HG02870 (cell line): ENCODE data around the gene FBXL15.

Experiments used
- ATAC-seq: cut with Tn5 transposase; IDR thresholded peaks from one replicate; pipeline ENCODE4 v1.9.1; 2021; ENCODE audit warnings: mild to moderate bottlenecking, moderate library complexity; ENCODE audit not compliant: unreplicated experiment

The FBXL15 gene, protein sequence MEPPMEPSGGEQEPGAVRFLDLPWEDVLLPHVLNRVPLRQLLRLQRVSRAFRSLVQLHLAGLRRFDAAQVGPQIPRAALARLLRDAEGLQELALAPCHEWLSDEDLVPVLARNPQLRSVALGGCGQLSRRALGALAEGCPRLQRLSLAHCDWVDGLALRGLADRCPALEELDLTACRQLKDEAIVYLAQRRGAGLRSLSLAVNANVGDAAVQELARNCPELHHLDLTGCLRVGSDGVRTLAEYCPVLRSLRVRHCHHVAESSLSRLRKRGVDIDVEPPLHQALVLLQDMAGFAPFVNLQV

DNA sequence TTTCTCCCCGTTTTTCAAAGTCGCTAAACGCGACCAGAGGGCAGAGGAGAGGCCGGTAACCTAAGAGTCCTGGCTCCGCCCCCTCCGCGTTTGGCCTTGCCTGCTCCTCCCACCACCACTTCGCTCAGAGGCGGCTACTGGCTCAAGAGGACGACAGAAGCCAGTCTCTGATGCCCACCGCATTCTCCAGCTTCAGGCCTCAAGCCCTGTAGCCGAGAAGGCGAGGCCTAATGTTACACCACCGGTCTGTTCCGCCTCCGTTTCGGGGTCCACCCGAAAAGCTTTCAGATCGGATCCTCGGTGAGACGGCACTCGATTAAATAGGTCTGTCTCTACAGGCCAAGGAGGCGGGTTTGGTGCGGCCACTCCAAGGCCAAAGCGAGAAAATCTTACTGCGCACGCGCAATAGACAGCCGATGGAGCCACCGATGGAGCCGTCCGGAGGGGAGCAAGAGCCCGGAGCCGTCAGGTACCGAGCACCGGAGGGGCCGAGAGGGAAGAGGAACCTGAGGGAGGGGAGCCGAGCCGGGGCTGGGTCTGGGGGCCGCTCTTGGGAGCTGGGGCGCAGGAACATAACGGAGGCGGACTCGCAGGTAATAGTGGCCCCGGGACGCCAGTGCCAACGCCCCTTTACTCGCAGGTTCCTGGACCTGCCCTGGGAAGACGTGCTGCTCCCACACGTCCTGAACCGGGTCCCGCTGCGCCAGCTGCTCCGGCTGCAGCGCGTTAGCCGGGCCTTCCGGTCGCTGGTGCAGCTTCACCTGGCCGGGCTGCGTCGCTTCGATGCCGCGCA is at the start of gene FBXL15:
TSS of gene FBXL15 (plus strand) at position 123 of the 793 bp plus-strand sequence. CDS start at position 417, 294 bp downstream.
- peak; percentile 73 for ATAC-seq

DNA sequence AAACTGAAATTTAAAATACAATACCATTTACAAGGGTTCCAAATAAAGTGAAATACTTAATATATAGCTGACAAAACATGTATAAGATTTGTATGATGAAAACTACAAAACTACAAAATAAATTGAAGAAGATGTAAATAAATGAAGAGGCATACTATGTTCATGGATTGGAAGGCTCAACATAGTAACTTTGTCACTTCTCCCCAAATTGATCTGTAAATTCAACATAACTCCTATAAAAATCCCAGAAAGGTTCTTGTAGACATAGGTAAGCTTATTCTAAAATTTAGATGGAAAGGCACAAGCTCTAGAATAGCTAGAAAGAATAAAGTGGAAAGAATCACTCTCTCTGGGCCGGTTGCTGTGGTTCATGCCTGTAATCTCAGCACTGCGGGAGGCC is 49.3 kb upstream of the FBXL15 start:
- ATAC-seq = no peak

DNA sequence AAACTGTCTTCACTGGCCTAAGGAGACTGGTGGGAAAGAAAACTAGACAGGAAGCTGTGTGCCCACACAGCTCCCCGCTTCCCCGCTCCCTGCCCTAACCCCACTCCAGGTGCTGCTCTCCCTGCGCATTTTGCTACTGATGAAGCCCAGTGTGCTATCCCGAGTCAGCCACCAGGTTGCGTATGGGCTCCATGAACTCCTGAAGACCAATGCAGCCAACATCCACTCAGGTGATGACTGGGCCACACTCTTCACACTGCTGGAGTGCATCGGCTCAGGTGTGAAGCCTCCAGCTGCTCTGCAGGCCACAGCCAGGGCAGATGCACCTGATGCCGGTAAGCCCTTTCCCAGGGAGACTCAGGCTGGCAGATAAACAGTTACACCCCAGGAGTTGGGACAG is 45.4 kb upstream of the FBXL15 start:
- no peak for ATAC-seq

DNA sequence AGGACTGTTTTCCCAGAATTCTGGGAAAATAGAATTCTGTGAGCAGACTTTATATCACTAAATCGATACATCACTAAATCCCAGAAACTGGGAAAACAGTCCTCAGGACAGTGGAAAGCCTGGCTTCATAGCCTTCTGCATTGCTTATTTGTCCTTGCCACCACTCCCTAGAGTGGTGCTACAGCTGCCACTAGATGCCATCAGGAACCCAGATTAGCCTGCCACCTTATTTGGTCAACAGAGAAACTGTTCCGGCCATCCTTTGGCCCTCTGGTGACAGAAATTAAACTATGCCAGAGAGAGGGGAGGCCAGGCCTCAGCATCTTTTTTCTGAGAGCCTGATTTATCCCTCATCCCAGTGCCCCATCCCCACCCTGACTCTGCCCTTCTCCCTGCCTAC is 44.8 kb upstream of the FBXL15 start:
- no peak for ATAC-seq

DNA sequence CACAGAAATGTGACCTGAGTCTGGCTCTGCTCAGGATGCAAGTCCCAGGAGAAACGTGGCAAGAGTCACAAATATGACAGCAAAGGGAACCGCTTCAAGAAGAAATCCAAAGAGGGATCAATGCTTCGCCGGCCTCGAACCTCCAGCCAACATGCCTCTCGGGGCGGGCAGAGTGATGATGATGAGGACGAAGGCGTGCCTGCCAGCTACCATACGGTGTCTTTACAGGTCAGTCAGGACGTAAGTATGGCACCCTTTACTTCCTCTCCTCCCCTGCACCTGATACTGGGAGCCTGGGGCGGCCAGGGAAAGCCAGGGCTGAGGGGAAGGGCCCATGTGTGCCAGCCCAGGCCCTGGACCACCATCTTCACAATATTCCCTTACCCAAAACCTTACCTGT is 43.7 kb upstream of the FBXL15 start:
- no peak for ATAC-seq

DNA sequence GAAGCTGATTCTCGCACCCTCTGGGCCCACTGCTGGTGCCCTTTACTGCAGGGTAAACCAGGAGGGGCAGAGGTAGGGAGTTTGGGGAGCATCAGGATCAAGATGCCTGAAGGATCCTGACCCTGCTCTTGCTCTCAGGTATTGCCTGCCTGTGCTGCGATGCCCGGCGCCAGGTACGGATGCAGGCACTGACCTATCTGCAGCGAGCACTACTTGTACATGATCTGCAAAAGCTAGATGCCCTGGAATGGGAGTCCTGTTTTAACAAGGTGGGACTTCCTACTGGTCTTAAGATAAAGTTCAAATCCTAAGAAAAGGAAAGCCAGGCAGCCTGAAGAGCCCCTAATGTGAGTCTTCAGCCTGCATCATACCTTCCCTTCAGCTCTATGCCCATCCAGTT is 41.3 kb upstream of the FBXL15 start:
- no peak for ATAC-seq

DNA sequence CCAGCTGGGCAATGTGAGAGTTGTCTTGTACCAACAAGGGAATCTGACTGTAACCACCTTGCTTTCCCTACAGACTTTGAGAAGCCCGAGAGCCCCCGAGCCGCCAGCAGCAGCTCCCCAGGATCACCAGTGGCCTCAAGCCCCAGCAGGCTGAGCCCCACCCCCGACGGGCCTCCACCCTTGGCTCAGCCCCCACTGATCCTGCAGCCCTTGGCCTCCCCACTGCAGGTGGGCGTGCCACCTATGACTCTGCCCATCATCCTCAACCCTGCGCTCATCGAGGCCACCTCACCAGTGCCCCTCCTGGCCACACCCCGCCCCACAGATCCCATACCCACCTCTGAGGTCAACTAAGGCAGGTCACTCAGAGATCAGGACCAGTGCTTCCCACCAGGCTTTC is 38.7 kb upstream of the FBXL15 start:
- no peak for ATAC-seq

DNA sequence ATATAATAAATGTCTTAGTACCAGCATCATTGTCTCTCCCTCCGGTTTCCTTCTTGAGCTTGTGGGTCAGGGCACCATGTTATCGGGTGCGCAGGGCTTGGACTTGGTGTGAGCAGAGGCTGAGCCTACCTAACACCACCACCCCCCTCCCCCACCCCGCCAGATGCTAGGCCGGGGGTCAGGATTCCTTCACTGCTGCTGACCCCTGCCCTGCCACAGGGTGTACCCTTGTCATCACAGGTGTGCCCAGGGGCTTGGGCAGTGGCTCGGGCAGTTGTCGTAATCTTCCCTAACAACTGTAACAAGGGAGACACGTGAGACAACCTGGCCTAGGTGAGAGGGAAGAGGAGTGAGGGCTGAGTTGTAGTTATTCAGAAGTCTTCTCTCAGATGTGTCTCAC is 37.8 kb upstream of the FBXL15 start:
- no peak for ATAC-seq

DNA sequence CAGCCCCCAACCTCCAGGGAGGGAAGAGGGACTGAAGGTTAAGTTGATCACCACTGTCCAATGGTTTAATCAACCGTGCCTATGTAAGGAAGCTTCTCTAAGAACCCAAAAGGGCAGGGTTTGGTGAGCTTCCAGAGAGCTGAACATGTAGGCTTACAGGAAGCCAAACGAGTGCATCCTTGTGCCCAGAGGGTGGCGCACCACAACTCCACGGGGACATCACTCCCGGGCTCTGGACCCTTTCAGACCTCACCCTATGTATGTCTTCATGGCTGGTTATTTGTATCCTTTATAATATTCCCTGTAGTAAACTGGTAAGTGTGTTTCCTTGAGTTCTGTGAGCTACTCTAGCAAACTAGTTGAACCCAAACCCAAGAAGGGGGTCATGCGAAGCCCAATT is 36.6 kb upstream of the FBXL15 start:
- no peak for ATAC-seq

DNA sequence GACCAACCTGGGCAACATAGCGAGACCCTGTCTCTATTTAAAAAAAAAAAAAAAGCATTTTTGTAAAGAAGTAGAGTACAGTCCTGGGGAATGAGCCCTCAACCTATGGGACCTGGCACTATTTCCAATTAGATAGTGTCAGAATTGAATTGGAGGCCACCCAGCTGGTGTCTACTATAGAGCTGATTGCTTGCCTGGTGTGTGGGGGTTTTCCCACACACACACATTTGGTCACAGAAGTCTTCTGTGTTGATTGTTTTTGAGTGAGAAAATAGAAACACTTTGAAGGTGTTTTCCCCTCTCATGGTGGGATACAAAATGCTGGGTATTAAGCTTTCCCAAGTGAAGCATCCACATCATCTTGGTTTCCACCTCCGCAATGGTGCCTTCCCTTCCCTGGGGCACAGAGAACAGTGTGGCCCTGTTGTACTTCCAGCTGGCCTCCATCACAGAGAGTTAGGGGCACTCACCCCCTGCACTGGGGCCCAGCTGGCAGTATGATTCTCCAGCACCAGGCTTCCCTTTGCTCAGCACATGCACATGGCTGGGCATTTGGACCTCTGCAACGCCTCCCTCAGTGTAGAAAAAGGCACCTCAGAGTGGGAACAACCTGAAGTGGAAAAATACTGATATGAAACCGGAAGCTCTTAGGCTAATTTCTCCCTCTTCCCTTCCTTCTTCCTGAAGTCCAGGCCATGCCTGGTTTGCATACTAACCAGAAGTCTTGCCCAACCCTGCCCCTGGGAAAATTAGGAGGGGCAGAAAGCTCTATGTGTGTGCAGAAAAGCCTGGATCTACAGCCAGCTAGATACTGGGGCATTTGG is 35.8 kb upstream of the FBXL15 start:
- ATAC-seq = no peak

DNA sequence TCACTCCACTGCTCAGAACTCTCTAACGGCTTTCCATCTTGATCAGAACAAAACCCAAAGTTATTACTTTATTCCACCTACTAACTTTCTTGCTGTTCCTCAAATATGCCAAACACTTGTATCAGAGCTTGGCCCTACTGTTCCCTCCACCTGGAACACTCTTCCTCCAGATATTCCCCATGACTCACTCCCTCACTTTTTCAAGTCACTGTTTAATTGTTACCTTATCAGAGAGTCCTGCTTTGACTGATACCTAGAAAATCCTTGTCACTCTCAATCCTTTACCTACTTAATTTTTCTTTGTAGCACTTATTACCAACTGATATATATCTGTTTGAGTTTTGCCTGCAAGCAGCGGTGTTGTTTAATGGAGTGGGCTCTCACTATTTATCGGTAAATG is 30.7 kb upstream of the FBXL15 start:
- no peak for ATAC-seq

DNA sequence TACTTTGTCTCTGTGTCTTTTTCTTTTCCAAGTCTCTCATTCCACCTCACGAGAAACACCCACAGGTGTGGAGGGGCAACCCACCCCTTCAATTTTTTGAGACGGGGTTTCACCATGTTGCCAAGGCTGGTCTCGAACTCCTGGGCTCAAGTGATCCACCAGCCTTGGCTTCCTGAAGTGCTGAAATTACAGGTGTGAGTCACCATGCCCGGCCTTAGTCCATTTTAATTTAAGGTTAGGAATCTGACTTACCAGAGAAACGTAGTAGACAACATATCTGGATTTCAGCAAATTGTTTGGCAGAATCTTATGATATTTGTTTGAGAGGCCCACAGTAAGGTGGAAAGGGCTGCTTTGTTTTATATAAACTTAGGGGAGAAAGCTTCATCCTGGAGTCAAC is 28.3 kb upstream of the FBXL15 start:
- no peak for ATAC-seq

DNA sequence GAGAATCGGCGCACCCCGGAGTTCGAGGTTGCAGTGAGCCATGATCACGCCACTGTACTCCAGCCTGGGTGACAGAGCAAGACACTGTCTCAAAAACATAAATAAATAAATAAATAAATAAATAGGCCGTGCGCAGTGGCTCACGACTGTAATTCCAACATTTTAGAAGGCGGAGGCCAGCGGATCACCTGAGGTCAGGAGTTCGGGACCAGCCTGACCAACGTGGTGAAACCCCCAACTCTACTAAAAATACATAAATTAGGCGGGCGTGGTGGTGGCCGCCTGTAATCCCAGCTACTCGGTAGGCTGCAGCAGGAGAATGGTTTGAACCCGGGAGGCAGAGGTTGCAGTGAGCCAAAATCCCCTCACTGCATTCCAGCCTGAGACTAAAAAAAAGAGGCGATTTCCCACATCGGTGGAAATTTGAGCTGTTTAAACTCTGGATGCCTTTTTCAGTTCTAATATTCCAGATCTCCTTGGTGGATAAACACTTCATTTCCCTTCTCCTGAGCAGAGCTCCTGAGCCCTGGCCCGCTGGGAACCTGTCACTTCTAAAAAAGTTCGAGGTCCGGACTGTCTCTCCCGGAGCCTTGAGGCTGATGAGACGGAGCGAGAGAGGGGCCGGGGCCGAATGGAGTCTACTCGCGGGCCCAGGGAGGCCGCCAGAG is 27.1 kb upstream of the FBXL15 start:
- ATAC-seq = no peak

DNA sequence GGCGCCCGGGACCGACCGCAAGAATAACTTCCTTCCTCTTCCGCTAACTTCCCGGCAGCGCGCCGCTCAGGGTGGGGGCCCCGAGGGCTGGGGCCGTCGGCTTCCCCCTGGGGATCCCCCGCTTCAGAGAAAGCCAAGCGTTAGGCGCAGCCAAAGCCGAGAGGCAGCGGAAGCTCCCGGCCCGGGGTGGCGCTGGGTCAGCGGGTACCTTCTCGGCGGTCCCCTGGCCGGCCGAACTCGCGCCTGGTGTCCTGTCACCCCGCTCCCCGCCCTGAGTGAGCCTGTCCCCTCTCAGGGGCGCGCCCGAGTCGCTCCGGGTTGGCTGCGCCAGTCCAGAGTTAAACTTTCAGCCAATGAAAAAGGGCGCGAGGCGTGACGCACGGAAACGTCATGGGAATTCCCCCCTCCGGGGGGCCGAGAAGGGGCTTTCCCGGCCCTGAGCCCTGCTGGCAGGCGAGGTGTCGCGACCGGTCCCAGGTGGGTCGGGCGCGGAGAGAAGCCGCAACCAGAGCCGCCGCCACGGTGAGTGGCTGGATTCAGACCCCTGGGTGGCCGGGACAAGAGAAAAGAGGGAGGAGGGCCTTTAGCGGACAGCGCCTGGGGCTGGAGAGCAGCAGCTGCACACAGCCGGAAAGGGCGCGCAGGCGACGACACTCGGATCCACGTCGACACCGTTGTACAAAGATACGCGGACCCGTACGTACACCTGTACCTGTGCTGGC is 26.4 kb upstream of the FBXL15 start:
- ATAC-seq = peak; percentile 81

DNA sequence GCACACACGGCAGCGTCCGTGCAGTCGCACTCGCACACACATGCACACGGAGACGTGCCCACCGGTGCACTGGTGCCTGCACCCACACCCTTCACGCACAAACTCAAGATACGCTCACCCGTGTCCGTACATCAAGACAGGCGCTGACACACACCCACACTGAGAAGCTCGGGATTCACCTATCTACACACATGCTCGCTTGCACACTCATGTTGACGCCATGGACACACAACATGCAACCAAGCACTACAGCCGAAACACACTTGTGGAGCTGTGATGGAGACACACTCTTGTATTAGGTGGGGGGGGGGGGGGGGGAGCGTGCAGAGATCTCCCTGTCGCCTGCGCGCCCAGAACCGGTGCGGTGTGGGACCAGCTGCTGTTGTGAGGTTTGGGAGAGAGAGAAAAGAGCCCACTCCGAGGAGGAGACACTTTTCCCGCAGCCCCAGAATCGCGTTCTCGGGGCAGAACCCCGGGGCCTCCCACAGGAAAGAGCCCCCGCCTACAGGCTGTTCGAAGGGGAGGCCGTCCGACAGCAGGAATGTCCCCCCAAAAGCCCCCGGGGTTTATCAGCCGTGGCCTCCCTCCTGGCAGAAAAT is 25.7 kb upstream of the FBXL15 start:
- ATAC-seq = no peak

DNA sequence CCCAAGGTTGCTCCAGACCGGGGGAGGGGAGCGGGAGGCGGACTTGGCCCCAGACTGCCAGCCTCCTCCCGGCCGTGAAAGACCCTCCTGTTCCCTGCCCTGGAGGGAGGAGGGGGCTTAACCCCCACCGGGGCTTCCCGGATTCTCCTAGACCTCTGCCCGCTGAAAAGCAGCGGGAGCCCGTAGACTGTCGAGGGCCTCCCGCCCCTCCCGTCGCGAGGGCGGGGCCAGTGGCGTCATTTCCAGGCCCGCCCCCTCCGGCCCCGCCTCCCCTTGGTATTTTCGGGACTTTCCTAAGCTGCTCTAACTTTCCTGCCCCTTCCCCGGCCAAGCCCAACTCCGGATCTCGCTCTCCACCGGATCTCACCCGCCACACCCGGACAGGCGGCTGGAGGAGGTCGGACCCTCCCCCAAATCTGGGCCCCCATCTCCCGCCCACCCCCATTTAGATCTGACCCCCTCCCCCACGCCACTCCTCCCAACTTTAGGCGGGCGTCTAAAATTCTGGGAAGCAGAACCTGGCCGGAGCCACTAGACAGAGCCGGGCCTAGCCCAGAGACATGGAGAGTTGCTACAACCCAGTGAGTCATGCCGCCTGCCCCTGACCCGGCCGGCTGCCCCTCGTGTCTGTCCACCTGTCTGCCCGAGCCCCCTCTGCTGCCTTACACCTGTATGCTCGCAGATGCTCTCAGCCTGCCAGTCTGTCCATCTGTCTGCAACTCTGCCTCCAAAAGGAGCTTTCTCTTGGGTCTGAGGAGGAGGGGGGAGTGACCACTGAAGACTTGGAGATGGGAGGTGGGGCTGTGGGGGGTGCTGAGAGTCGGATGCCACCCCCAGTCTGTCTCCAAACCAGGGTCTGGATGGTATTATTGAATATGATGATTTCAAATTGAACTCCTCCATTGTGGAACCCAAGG is 25.0 kb upstream of the FBXL15 start, which contains the start of gene NFKB2:
TSS of gene NFKB2 (plus strand) at position 306 of the 917 bp plus-strand sequence. CDS start at position 561, 255 bp downstream.
- ATAC-seq = no peak

DNA sequence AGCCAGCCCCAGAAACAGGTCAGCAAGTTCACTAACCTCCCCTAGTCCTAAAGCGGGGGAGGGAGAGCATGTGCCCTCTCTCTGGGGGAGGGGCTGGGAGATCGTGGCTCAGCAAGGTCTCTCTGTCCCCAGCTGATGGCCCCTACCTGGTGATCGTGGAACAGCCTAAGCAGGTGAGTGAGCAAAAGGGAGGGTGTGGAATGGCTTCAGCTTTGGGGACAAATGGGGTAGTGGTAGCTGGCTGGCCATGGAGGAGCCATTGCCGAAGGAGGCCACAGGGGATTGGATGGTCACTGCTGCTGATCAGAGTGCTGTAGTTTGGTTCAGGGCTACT is 24.4 kb upstream of the FBXL15 start:
- no peak for ATAC-seq

DNA sequence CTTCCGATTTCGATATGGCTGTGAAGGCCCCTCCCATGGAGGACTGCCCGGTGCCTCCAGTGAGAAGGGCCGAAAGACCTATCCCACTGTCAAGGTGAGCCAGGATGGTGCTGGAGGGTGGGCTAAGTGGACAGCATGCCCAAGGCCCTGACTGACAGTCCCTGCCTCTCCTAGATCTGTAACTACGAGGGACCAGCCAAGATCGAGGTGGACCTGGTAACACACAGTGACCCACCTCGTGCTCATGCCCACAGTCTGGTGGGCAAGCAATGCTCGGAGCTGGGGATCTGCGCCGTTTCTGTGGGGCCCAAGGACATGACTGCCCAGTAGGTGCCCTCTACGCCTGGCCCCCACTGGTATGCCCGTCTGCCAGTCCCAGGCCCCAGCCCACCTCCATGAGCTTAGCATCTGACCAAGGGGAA is 23.9 kb upstream of the FBXL15 start:
- ATAC-seq = no peak
